Breast epithelium (tissue), 4 donors: ENCODE measurements around the gene ARNT2. TPM values are rescaled to one million over a fixed set of nuclear protein-coding genes. Genes with fewer than 3 reads are reported as not detected.

Source experiments
- DNase-seq, 2 donors: peaks; one replicate each; pipeline ENCODE4 v3.0.0-alpha.2; 2019; ENCODE audit warnings: low spot score in 2 of 2
- H3K27ac ChIP-seq, 2 donors: fragments of 200-600 bp; sonication (generic) in 1 of 2; one replicate each; pipeline ENCODE4 v1.5.1; 2016 to 2019; ENCODE audit warnings: mild to moderate bottlenecking in 1 of 2
- H3K27me3 ChIP-seq, 2 donors: fragments of 200-600 bp; sonication (generic) in 1 of 2; one replicate each; pipeline versions ENCODE4 v1.5.1 to v1.6.0; 2017 to 2019; ENCODE audit warnings: control low read depth in 1 of 2, mild to moderate bottlenecking in 1 of 2
- H3K36me3 ChIP-seq: fragments of 200-600 bp; one replicate; pipeline ENCODE4 v1.5.1; 2019
- H3K4me1 ChIP-seq, 2 donors: fragments of 200-600 bp; sonication (generic); one replicate each; pipeline ENCODE4 v1.5.1; 2016 to 2019; ENCODE audit warnings: control low read depth in 1 of 2
- H3K4me3 ChIP-seq, 3 donors: fragments of 200-600 bp; sonication (generic); 1 replicate in 2 of 3; 2 replicates in 1 of 3; pipeline ENCODE4 v1.5.1; 2016 to 2019; ENCODE audit warnings: mild to moderate bottlenecking in 3 of 3, moderate library complexity in 2 of 3
- H3K9me3 ChIP-seq, 2 donors: fragments of 200-600 bp; sonication (generic) in 1 of 2; one replicate each; pipeline ENCODE4 v1.5.1; 2016 to 2019; ENCODE audit warnings: control low read depth in 1 of 2
- CTCF ChIP-seq, 3 donors: fragments of 450-650 bp; IDR thresholded peaks; one replicate each; pipeline ENCODE4 v1.5.1; 2016 to 2017; ENCODE audit warnings: antibody characterized with exemption in 3 of 3, mild to moderate bottlenecking in 3 of 3, moderate library complexity in 3 of 3
- POLR2A ChIP-seq: fragments of 450-650 bp; IDR thresholded peaks from one replicate; pipeline ENCODE4 v1.6.1; 2016; ENCODE audit warnings: antibody characterized with exemption, mild to moderate bottlenecking, moderate library complexity
- POLR2AphosphoS5 ChIP-seq, 3 donors: sonication (generic); formaldehyde crosslinking; IDR thresholded peaks; one replicate each; pipeline ENCODE4 v1.6.1; 2017; ENCODE audit warnings: antibody characterized with exemption in 3 of 3
- intact Hi-C: fragments of 100-400 bp; cut with DNase I; formaldehyde crosslinking; loops from one replicate; pipeline ENCODE4 v1.15.1; 2023; ENCODE audit warnings: low total_unique reads
- total RNA-seq, 3 donors: library from RNA; depleted of rRNA; stranded (reverse); fragments of >200 nt; gene quantifications; one replicate each; pipeline ENCODE4 v1.1.0, GENCODE V29; 2016

ARNT2 gene
- total RNA-seq, 3 donors from 2014 or later, result 5.9 to 8.5 (median 7.0) TPM

- Histone ChIP-seq H3K9me3 (no peaks in the 10 kb centered on the region), H3K27ac (no peak overlapping the region), H3K36me3 (no peaks in the 10 kb centered on the region), H3K4me3 (no peak overlapping the region), H3K4me1 (no peaks in the 10 kb centered on the region), H3K27me3 (no peaks in the 10 kb centered on the region)
- intact Hi-C loops, result no loop called here
- no peak for DNase-seq
- TF ChIP-seq POLR2A, result no peak
- no peak for TF ChIP-seq POLR2AphosphoS5 (IDR thresholded peaks at IDR 0.05)
- TF ChIP-seq CTCF (IDR thresholded peaks at IDR 0.05), result no peak
Observed at GRCh38 chr15:80399508-80399907, 4.7 kb upstream of the ARNT2 start.

- Histone ChIP-seq H3K27me3 (no peaks in the 10 kb centered on the region), H3K4me3 (no peak overlapping the region), H3K36me3 (no peaks in the 10 kb centered on the region), H3K4me1 (no peaks in the 10 kb centered on the region), H3K27ac (no peak overlapping the region), H3K9me3 (no peaks in the 10 kb centered on the region)
- TF ChIP-seq POLR2AphosphoS5 (IDR thresholded peaks at IDR 0.05) (no peak), CTCF (IDR thresholded peaks at IDR 0.05) (no peak), POLR2A (no peak)
- intact Hi-C loops, result no loop called here
- no peak for DNase-seq
Observed at GRCh38 chr15:80401456-80401855, 2.7 kb upstream of the ARNT2 start.

- no peak for DNase-seq
- no peaks in the 10 kb centered on the region for H3K4me1 ChIP-seq
- H3K27ac ChIP-seq, result no peak overlapping the region
- intact Hi-C loops, result no loop called here
- H3K9me3 ChIP-seq, result no peaks in the 10 kb centered on the region
- H3K27me3 ChIP-seq, result no peaks in the 10 kb centered on the region
- TF ChIP-seq POLR2AphosphoS5 (IDR thresholded peaks at IDR 0.05) (no peak), POLR2A (no peak), CTCF (IDR thresholded peaks at IDR 0.05) (no peak)
- no peaks in the 10 kb centered on the region for H3K36me3 ChIP-seq
- no peak overlapping the region for H3K4me3 ChIP-seq
Observed at GRCh38 chr15:80402339-80402738, 1.8 kb upstream of the ARNT2 start.

GRCh38 chr15:80403712-80404056, 498 bp upstream of the ARNT2 start:
- no peak for DNase-seq
- Histone ChIP-seq H3K27ac (no peak overlapping the region), H3K27me3 (no peaks in the 10 kb centered on the region), H3K36me3 (no peaks in the 10 kb centered on the region), H3K4me1 (no peaks in the 10 kb centered on the region), H3K9me3 (no peaks in the 10 kb centered on the region), H3K4me3 (peak overlapping the region; percentile 35 to 76 (median 63))
- intact Hi-C loops, result no loop called here
- TF ChIP-seq POLR2A (no peak), POLR2AphosphoS5 (IDR thresholded peaks at IDR 0.05) (no peak), CTCF (IDR thresholded peaks at IDR 0.05) (no peak)

GRCh38 chr15:80404761-80405553, 775 bp downstream of the ARNT2 start:
- H3K36me3 ChIP-seq, result no peaks in the 10 kb centered on the region
- peak overlapping the region; percentile 35 to 76 (median 63) for H3K4me3 ChIP-seq
- intact Hi-C loops, result no loop called here
- no peaks in the 10 kb centered on the region for H3K4me1 ChIP-seq
- DNase-seq, result no peak
- H3K27ac ChIP-seq, result no peak overlapping the region
- H3K27me3 ChIP-seq, result no peaks in the 10 kb centered on the region
- H3K9me3 ChIP-seq, result no peaks in the 10 kb centered on the region
- TF ChIP-seq CTCF (IDR thresholded peaks at IDR 0.05) (no peak), POLR2AphosphoS5 (IDR thresholded peaks at IDR 0.05) (no peak), POLR2A (no peak)
